Activated CD4-positive, alpha-beta T cell treated with anti-CD3 and anti-CD28 coated beads, Interleukin-2, amount 50 U/mL, for 4 hours (primary cell): ENCODE data around the gene RPL22L1.
"Not testable (repeated sequence)": the region's sequence is repeated elsewhere in the genome, so short reads cannot be mapped to it uniquely, and the experiment has no call there.

ENCODE experiments used
- DNase-seq, 2 experiments: peaks; one replicate each; pipeline ENCODE4 v3.0.0-alpha.2; 2020

RPL22L1 gene

DNA sequence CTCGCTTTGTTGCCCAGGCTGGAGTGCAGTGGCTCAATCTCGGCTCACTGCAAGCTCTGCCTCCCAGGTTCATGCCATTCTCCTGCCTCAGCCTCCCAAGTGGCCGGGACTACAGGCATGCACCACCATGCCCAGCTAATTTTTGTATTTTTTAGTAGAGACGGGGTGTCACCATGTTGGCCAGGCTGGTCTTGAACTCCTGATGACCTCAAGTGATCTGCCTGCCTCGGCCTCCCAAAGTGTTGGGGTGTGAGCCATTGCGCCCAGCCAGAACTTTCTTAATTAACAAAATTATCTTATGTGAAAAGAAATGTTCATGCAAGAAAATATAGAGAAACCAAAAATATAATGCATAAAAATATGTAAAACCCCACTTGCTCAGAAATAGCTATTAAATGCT lies 7.3 kb upstream of the RPL22L1 start:
- DNase-seq: not testable (repeated sequence)

DNA sequence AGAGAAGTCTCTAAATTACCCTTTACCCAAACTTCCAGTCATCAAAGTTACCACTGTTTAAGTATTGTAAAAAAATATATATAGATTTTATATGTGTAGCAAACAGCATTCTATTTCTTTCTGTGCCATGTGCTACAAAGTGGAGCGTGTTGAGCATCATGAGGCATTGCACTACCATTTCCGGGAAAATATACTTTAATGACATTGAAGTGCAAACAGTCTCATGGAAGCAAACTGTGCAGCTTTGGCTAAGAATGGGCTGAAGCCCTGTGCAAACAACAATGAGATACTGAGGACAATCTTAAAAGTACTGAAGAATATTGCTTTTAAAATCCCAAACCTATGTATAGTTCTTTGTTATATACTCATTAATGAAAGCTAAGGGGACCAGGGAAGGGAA lies 6.5 kb upstream of the RPL22L1 start:
- DNase-seq: no peak

DNA sequence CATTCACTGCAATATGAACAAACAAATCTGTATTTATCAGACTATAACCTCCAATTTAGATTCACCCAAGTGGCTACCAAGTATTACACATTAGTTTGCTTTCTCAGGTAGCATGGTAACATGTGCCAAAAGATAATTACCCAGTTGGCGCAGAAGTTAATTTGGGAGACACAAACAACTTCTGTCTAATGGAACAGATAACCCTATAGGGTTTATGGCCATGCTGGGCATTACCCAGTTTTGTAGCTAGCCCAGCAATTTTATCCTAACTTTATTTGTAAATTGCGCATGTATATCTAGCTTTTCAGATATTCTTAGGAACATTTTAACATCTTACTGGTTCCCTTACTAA lies 780 bp downstream of the RPL22L1 start:
- DNase-seq: no peak

DNA sequence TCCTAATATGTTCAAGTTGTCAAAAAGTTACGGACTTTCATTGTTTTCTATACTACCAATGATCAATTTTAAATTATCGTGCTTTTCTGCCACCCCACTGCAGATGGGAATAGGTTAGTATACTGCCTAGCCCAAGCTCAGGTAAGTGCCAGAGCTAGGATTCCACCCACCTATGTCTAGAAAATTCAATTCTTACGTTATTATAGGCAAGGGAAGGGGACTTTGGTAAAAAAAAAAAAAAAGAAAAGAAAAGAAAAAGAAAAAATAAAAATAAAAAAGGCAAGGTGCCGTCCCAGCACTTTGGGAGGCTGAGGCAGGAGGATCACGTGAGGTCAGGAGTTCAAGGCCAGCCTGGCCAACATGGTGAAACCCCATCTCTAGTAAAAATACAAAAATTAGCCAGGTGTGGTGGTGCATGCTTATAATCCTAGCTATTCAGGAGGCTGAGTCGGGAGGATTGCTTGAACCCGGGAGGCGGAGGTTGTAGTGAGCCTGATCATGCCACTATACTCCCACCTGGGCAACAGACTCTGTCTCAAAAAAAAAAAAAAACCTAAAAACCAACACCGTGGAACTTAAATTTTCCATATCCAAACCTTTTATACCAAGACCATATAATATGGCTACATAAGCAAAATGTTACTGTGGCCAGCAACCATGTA lies 1.3 kb downstream of the RPL22L1 start:
- DNase-seq: no peak

DNA sequence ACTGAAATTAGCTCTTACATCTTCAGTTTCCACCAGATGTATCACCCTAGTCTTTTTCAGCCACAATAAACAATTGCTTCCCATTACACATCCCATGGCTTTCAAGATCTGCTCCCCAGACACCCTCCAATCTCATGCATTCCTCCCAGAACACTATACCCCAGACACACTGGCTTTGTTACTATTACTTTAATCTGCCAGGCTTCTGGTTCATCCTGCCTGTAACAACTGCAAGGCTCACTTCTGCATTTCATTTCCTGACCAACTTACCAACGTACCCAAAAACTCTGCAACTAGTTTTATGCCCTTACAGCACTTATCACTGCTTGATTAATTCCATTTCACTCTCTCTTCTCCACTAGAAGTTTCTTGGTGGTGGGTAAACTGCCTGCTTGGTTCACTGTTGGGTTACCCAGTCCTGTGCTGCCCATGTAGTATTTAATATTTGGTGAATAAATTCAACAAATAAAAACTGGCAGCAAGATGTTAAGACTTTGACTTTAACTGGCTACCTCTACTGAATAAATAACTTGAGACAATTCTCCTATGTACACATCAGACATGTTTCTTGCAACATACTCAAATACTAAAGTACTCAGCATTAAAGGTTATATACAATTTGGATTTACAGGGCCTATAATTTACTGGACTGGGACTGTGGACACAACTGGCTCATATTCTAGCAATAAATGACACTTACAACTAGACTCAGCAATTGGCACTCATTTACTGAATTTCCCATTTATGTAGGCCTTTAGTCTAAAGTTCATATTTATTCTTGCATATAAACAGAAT lies 2.7 kb downstream of the RPL22L1 start:
- no peak for DNase-seq

DNA sequence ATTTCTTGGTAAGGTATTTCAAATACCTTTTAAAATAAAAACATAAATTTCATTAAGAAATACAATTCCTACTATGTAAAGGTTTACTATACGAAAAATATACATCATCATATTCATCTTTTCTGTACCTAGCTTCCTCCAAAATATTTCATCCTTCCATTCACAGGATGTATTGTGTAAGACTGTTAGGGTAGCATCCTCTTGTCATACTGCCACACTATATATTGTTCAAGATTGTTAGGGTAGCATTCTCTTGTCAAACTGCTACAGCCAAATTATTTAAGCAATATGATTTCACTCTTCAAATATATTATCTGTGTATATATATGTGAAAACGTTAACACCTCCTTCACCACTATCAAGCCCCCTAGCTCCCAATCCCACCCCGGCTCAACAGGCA lies 3.5 kb downstream of the RPL22L1 start:
- no peak for DNase-seq

DNA sequence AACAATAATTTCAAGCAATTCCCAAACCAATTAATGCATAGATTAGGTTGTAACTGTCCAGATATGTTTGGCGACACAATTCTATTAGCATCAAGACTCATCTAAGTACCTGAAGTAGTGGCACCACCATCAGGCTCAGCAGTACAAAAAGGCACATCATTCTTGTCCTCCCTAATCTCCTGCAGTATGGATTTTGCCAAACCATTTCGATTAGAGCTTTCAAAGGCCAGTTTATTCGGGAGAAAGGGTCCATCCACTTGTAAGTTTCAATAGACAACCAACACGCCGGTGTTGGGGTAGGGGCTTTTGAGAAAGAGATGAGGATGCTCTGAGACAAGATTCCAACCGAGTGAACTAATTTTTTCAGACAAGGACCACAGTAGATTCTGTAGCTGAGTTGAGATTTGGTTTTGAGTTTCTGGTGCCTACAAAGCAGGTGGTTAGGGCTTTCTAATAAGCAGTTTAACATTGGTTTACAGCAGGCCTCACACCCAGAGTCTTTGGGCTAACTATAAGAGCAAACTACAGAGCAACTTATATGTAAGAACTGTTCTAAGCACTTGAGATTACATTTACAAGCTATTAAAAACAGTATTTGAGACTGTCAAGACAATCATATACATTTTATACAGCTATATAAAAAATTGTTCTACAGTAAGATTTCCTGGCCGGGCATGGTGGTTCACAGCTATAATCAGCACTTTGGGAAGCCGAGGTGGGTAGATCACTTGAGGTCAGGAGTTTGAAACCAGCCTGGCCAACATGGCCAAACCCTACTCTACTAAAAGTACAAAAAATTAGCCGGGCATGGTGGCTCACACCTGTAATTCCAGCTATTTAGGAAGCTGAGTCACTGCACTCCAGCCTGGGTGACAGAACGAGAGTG lies 4.5 kb downstream of the RPL22L1 start:
- DNase-seq: no peak

DNA sequence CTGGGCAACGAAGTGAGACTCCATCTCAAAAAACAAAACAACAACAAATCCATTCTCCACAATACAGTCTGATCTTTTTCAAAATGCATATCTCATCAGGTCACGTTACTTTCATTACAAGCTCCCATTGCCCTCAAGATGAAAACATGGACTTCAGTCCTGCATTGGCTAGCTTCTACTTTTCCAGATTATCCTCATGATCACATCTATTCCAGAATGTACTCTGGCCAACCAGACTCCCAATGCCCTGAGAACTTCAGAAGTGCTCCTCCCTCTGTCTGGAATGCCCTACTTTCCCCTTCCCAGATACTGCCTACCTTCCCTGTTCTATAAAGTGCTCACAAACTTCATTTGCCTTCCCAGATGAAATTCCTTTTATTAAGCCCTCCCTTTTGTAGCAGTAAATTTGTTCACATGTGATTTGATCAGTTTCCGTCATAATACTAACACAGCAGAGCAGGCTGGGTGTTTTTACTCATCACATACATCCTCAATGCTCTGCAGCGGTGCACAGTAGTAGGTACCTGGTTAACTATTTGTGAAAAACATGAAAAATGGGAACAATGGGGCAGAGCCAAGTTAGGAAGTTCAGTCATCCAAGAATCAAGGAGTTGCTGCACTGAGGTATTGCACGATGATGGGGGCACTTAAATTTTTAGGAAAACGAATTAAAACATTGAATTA lies 5.3 kb downstream of the RPL22L1 start:
- no peak for DNase-seq

DNA sequence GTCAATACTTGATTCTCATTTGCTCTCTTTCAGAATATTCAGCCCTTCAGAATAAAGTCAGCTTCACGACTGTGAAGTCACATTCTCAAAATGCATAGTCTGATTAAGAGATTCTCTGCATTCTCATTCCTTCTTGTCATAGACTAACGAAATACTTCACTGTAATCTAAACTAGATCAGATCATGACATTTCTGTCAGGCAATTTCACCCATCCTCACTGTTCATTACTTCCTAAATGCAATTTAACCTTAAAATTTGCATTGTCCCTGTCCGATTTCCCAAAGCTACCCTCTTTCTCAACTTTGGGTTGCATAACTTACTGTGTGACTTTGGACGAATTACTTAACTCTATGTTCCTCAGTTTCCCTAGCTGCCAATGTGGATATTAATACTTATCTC lies 6.2 kb downstream of the RPL22L1 start:
- no peak for DNase-seq

DNA sequence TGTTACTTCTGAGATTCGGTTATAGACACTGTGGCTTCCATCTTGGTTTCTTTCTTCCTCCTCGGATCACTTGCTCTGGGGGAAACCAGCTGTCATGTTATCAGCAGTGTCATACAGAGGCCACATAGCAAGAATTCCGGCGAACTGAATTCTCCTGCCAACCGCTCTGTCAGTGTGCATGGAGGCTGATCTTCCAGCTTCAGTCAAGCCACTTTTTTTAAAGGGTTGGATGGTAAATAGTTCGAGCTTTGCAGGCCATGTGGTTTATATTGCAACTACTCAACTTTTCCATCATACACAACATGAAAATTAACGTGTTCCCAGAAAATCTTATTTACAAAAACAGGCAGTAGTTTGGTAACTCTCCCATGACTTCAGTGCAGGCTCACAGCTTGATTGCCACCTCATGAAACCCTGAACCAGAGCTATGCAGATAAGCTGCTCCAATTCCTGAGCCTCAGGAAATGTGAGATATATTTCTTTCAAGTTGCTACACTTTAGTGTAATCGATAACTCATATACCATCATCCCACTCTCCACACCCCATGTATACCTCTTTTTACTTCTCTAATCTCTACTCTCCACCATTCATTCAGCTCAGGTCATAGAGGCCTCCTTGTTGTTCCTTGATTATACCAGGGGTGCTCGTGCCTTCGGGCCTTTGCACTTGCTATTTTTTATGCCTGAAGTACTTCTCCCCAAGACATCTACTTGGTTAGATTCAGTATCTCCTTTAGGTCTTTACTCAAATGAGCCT lies 7.2 kb downstream of the RPL22L1 start:
- no peak for DNase-seq

DNA sequence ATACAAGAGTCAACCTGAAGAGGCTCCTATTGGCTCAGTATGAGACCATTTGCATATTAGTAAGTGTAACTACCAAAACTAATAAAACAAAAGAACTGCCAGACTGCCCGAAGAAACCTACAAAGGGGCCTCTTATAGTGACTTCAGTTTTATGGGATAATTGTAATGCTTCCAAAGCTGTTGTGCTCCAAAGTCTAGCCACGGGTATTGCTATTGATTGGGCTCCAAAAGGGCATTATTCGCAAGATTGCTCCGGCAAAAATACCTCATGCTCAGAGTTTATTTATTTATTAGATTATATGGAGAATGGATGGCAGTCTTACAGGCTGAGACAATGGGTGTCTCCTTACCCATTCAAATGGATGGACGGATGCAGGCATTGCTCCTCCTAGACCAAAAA lies 11.4 kb downstream of the RPL22L1 start:
- DNase-seq: no peak

DNA sequence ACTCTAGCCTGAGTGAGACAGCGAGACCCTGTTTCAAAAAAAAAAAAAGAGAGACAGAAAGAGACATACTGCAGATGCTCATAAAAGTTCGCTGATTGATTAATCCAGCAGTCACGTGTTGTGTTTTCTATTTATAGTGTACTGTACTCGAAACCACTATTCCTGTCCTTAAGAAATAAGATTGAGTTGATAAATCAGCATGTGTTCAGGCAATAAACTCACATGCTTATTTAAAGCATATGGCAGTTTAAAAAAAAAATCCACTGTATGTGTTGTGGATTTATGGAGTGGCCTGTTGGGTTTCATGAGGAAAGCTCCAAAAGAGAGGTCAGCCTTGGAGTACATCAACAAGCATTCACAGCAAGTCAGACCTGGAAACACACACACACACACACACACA lies 17.7 kb downstream of the RPL22L1 start:
- DNase-seq: no peak

DNA sequence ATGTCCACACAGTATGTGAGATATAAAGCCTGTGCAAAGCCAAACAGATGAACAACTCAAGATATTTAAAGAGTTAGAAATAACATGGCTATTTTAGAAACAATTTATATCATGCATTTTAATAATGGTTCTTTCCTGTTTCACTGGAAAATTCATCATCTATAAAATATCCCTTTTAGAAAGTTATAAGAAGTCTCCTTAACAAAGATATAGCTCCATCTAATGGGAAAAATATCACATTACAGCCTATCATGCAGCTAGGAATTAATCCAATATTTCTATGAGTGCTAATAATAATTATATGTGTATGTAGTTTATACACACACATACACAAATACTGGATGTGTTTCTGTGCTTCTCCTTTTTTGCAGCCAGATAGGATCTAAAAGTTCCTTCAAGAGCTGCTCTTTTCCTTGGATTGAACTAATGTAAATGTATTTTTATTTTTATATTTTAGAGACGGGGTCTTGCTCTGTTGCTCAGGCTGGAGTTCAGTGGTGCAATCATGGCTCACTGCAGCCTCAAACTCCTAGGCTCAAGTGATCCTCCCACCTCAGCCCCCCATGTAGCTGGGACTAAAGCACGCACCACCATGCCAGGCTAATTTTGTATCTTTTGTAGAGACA lies 21.6 kb downstream of the RPL22L1 start:
- no peak for DNase-seq

DNA sequence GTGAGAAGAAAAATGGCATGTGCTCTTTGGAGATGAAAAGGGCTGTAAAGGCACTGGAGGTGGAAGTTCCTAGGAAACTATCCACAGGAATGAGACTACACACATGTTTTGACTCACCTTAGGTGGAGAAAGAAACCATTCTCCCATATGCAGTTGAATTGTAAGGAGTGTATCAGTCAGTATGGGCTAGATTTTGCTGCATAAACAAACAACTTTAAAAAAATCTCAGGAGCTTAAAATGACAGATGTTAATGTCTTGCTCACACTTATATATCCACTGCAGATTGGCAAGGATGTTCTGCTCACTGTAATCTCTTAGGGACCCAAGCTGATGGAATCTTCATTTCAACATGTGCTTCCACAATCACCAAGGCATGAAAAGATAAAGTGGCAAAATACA lies 25.6 kb downstream of the RPL22L1 start:
- DNase-seq: no peak

DNA sequence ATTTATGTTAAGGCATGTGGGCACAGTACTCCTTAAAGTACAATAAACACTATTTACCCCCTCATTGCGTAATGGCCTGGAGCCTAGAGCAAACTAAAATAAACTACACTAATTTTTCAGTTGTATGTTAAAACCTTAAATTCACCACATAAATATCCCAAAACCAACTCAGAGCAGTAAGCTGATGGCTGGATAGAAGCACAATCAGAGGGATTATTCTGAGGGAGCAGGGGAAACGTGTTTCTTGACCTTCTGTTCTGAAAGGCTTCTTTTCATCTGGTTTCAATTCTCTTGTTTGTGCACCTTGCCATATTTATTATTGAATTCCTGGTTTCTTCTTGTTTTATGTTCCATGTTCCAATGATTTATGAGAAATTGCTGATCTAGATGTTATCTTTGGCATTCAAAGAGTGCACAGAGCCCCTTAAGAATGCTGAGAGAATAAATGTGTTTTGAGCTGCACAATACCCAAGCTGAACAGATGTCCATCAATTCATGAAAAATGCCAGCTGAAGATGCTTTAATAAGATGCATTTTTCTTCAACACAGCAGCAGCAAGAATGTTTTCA lies 29.6 kb downstream of the RPL22L1 start:
- no peak for DNase-seq

DNA sequence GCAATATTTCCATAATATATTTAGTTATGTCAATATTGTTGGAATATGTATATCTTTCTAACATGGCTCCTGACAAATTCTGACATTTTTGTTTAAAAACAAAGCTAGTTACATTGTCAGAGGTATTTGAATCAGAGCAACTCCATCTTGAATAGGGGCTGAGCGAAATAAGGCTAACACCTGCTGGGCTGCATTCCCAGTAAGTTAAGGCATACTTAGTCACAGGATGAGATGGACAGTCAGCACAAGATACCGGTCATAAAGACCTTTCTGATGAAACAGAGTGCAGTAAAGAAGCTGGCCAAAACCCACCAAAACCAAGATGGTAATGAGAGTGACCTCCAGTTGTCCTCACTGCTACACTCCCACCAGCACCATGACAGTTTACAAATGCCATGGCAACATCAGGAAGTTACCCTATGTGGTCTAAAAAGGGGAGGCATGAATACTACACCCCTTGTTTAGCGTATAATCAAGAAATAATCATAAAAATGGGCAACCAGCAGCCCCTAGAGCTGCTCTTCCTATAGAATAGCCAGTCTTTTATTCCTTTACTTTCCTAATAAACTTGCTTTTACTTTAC lies 30.4 kb downstream of the RPL22L1 start:
- no peak for DNase-seq

DNA sequence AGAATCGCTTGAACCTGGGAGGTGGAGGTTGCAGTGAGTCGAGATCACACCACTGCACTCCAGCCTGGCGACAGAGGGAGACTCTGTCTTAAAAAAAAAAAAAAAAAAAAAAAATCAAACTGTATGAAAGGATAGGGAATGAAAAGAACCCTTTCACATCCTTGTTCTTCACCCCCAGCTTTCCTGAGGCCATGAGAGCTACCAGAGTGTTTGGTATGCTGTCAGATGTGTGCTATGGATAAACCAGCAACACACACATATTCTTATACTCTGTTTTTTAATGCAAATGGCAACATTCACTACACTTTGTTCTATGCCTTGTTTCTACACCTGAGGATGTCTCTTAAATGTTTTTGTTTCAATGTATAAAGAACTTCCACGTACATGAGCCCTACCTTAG lies 33.5 kb downstream of the RPL22L1 start:
- DNase-seq: no peak

DNA sequence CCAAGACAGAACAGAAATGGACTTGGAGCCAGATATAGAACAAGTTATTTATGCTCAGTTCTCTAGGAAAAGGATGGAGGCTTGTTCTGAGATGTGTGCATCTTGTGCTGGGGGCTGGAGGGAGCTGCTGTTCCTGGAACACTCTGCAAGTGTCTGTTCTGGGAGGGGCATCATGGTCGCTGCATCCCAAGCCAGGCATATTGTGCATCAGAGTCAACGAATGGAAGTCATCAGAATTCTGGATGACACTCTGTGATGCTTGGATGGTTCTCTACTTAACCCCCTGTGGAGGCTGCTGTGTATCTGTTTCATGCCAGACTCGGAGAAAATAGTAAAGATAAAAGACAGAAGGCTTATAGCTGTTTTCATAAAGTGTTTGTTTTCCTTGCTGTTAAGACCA lies 34.7 kb downstream of the RPL22L1 start:
- no peak for DNase-seq

DNA sequence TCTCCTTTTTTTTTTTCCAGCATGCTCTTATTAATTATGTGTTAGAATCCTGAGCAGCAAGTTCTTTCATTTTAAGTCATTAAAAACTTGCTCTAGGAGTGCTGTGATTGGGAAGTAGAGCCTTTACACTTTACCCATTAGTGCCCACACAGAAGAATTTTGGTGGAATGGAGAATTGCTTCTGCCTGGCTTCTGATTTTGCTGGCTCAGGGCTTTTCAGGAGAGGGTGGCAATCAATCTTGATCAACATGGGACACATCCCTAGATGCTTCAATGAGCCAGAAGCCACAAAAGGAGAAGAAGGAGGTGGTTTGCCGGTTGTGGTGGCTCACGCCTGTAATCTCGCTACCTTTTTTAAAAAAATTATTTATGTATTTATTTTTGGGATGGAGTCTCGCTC lies 39.4 kb downstream of the RPL22L1 start:
- DNase-seq: no peak

DNA sequence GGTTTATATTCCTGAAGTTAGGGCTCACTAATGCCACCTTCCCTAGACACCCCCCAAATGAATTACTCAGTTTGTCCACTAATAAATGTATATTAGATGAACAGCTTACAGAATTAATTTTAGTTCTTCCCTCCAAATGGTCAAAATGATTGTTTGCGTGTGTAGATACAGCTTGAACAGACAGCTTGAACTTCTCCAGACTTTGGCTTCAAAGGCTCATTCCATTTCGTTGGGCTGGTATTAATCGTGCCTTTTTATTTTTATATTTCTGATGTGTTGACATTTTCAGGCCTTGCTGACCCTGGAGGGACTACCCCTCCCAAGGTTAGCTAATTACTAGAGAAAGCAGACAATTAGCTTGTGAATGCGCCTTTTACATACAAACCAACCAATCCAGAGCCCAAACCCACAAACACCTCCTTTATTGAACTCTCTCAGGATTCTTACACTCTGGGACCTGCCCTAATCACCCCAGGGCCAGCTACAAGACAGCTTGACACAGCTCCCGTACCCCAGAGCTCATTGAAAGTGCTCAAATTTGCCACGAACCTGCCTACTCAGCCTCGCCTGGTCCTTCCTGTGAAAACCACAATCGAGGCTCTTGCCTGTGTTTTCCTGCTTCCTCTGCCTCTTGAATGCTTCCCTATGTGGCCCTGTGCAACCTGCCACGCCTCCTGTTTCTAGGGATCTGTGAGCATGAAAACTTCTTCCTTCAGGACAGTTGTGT lies 40.3 kb downstream of the RPL22L1 start:
- DNase-seq: no peak

DNA sequence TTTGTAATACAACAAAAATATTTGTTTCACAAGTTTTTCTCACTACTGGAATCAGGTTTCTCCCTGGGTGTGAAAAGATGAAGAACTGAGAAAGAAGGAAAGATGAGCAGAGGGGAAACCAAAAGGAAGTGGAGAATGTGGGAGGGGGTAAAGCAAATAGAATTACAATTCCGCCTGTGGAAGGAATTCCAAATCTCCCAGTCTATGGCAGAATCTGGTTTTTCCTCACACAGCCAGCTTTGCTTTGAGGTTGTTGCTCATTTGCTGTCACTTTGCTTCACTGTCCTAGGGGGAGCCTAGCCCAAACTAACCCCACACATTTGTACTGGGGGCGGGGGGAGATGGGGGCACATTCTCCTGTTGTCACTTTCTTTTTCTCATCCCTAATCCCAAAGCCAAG lies 43.9 kb downstream of the RPL22L1 start:
- DNase-seq: no peak
